Esophagus squamous epithelium (tissue), 4 donors: Measurements from ENCODE around the gene IGF1.

Experiments
- CTCF ChIP-seq, 6 experiments: fragments of 450-650 bp in 4 of 6; fragments of 200-600 bp in 2 of 6; sonication (generic) in 2 of 6; IDR thresholded peaks; one replicate each; pipeline ENCODE4 v1.5.1; 2016 to 2019; ENCODE audit warnings: antibody characterized with exemption in 6 of 6, mild to moderate bottlenecking in 4 of 6, moderate library complexity in 4 of 6
- POLR2A ChIP-seq, 4 donors: fragments of 450-650 bp; IDR thresholded peaks; one replicate each; pipeline ENCODE4 v1.6.1; 2017; ENCODE audit warnings: antibody characterized with exemption in 4 of 4, mild to moderate bottlenecking in 4 of 4, moderate library complexity in 3 of 4

- TF ChIP-seq POLR2A (IDR thresholded peaks at IDR 0.05) (no peak), CTCF (IDR thresholded peaks at IDR 0.05) (no peak)
Measured at GRCh38 chr12:102407776-102408486, 72.4 kb downstream of the IGF1 start.
